ENCODE measurements around the gene ENTPD2. TPM values are rescaled to one million over a fixed set of nuclear protein-coding genes. Genes with fewer than 3 reads are reported as not detected.

Gene ENTPD2
- total RNA-seq, 6 donors from 2014 or later: 0.34 to 0.98 (median 0.55) TPM; not detected in 2

GRCh38 chr9:137018761-137019559 lies 34.9 kb downstream of the ENTPD2 start:
- H3K27me3 ChIP-seq: no peaks in the 10 kb centered on the region
- H3K36me3 ChIP-seq: peaks cover 0 to 48% (median 32%) of the 10 kb centered on the region in 4 donors
- no peaks in the 10 kb centered on the region for H3K9me3 ChIP-seq
- no peak for ATAC-seq (ENCODE audit: low FRiP score in 2 of 2)
- H3K4me3 ChIP-seq: no peak overlapping the region
- peak in 1 of 2 donors; percentile 76 for DNase-seq
- H3K27ac ChIP-seq: no peak overlapping the region
- TF ChIP-seq POLR2A (IDR thresholded peaks at IDR 0.05) (no peak), CTCF (IDR thresholded peaks at IDR 0.05) (no peak), POLR2AphosphoS5 (IDR thresholded peaks at IDR 0.05) (no peak), EP300 (IDR thresholded peaks at IDR 0.05) (no peak)
- H3K4me1 ChIP-seq: no peaks in the 10 kb centered on the region
- WGBS, 2 donors: 84 to 90% methylated on average over 19 to 21 of the region's 36 CpGs

- 95 to 96% methylated on average over 21 to 36 of the region's 45 CpGs for WGBS, 2 donors
- peaks cover 0 to 53% (median 37%) of the 10 kb centered on the region in 4 donors for H3K36me3 ChIP-seq
- H3K9me3 ChIP-seq: no peaks in the 10 kb centered on the region
- TF ChIP-seq POLR2A (IDR thresholded peaks at IDR 0.05) (no peak), POLR2AphosphoS5 (IDR thresholded peaks at IDR 0.05) (no peak), EP300 (IDR thresholded peaks at IDR 0.05) (no peak), CTCF (IDR thresholded peaks at IDR 0.05) (no peak)
- no peak overlapping the region for H3K27ac ChIP-seq
- DNase-seq: peak in 1 of 2 donors; percentile 61
- no peaks in the 10 kb centered on the region for H3K4me1 ChIP-seq
- no peaks in the 10 kb centered on the region for H3K27me3 ChIP-seq
- ATAC-seq (ENCODE audit: low FRiP score in 2 of 2): no peak
- H3K4me3 ChIP-seq: no peak overlapping the region
Measured at GRCh38 chr9:137017791-137018497, 35.9 kb downstream of the ENTPD2 start.

- no peak overlapping the region for H3K27ac ChIP-seq
- H3K36me3 ChIP-seq: peaks cover 0 to 61% (median 44%) of the 10 kb centered on the region in 4 donors
- DNase-seq: peak in 1 of 2 donors; percentile 78
- no peak overlapping the region for H3K4me3 ChIP-seq
- ATAC-seq (ENCODE audit: low FRiP score in 2 of 2): no peak
- no peaks in the 10 kb centered on the region for H3K9me3 ChIP-seq
- no peaks in the 10 kb centered on the region for H3K4me1 ChIP-seq
- no peaks in the 10 kb centered on the region for H3K27me3 ChIP-seq
- 98 to 99% methylated on average over 26 to 28 of the region's 28 CpGs for WGBS, 2 donors
- TF ChIP-seq POLR2AphosphoS5 (IDR thresholded peaks at IDR 0.05) (no peak), CTCF (IDR thresholded peaks at IDR 0.05) (no peak), POLR2A (IDR thresholded peaks at IDR 0.05) (no peak), EP300 (IDR thresholded peaks at IDR 0.05) (no peak)
Measured at GRCh38 chr9:137017071-137017470, 36.8 kb downstream of the ENTPD2 start.

- H3K36me3 ChIP-seq: peaks cover 0 to 67% (median 46%) of the 10 kb centered on the region in 4 donors
- 96 to 97% methylated on average over 5 to 16 of the region's 16 CpGs for WGBS, 2 donors
- H3K4me1 ChIP-seq: no peaks in the 10 kb centered on the region
- H3K27ac ChIP-seq: no peak overlapping the region
- H3K9me3 ChIP-seq: no peaks in the 10 kb centered on the region
- no peak for TF ChIP-seq POLR2A (IDR thresholded peaks at IDR 0.05)
- TF ChIP-seq EP300 (IDR thresholded peaks at IDR 0.05): no peak
- TF ChIP-seq POLR2AphosphoS5 (IDR thresholded peaks at IDR 0.05): no peak
- no peak for TF ChIP-seq CTCF (IDR thresholded peaks at IDR 0.05)
- peak in 1 of 2 donors; percentile 69 for DNase-seq
- H3K4me3 ChIP-seq: no peak overlapping the region
- no peaks in the 10 kb centered on the region for H3K27me3 ChIP-seq
- no peak for ATAC-seq (ENCODE audit: low FRiP score in 2 of 2)
Measured at GRCh38 chr9:137016436-137016835, 37.4 kb downstream of the ENTPD2 start.

Data from upper lobe of left lung (tissue), 6 donors.